GM13977 (cell line): ENCODE data around the gene CCL28.
"Not testable (repeated sequence)": the region's sequence is repeated elsewhere in the genome, so short reads cannot be mapped to it uniquely, and the experiment has no call there.

Experiments
- DNase-seq: peaks from one replicate; pipeline ENCODE4 v3.0.0; 2012; ENCODE audit warnings: low spot score
- in situ Hi-C: fragments of 300-500 bp; cut with MboI; formaldehyde crosslinking; loops from one replicate; pipeline ENCODE4 v1.12.0; 2022; ENCODE audit warnings: low sequenced_read_pairs, low pct_unique_long_range_greater_than_20kb, mixed read lengths, inconsistent platforms; ENCODE audit not compliant: unreplicated experiment
- TF ChIP-seq, protein P1 (sequence below): IDR thresholded peaks from 2 replicates; pipeline ENCODE4 v1.5.1; 2012; ENCODE audit warnings: mild to moderate bottlenecking, control low read depth; ENCODE audit not compliant: insufficient read depth; ENCODE audit errors: extremely low read depth, missing control alignments

The CCL28 gene, protein sequence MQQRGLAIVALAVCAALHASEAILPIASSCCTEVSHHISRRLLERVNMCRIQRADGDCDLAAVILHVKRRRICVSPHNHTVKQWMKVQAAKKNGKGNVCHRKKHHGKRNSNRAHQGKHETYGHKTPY

DNA sequence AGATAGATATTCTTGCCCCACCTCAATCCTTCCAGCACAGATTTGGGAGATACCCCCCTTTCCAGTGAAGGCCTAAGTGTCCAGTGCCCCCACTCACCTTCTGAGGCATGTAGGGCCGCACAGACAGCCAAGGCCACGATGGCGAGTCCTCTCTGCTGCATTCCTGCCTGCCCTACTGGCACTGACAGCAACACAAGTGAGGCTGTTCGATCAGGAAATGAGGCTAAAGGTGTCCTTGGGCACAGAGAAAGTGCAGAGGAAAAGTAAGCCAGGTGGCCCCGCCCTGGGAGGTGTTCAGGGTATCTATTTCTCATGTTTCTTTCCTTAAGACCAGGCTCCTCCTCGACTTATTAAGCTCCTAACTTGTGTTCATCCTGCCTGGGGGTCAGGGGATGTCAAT lies at the start of gene CCL28:
Gene CCL28 (minus strand): TSS at position 236 of the 400 bp plus-strand sequence. CDS start 75 bp downstream, at position 161.
- in situ Hi-C loops, result no loop called here
- DNase-seq, result no peak
- TF ChIP-seq, protein P1, sequence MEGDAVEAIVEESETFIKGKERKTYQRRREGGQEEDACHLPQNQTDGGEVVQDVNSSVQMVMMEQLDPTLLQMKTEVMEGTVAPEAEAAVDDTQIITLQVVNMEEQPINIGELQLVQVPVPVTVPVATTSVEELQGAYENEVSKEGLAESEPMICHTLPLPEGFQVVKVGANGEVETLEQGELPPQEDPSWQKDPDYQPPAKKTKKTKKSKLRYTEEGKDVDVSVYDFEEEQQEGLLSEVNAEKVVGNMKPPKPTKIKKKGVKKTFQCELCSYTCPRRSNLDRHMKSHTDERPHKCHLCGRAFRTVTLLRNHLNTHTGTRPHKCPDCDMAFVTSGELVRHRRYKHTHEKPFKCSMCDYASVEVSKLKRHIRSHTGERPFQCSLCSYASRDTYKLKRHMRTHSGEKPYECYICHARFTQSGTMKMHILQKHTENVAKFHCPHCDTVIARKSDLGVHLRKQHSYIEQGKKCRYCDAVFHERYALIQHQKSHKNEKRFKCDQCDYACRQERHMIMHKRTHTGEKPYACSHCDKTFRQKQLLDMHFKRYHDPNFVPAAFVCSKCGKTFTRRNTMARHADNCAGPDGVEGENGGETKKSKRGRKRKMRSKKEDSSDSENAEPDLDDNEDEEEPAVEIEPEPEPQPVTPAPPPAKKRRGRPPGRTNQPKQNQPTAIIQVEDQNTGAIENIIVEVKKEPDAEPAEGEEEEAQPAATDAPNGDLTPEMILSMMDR, result no peak

DNA sequence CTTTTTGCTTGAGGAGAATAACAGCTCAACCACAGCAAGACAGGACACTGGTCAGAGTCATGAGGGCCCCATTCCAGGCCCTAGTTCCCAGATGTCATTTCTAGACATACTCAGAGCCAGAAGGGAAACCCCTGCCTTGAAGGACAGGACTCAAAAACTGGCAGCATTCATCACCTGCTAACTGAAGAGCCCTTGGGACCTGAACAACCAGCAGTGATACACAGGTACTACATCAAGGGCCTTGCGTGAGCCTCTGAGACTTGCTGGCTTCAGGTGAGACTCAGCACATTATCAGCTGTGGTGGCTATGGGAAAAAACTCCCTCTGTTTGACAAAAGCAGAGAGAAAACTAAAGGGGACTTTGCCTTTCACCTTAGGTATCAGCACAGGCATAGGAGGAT lies 48.9 kb upstream of the CCL28 start:
- no peak for DNase-seq
- in situ Hi-C loops, result no loop called here
- TF ChIP-seq, protein P1, result no peak

DNA sequence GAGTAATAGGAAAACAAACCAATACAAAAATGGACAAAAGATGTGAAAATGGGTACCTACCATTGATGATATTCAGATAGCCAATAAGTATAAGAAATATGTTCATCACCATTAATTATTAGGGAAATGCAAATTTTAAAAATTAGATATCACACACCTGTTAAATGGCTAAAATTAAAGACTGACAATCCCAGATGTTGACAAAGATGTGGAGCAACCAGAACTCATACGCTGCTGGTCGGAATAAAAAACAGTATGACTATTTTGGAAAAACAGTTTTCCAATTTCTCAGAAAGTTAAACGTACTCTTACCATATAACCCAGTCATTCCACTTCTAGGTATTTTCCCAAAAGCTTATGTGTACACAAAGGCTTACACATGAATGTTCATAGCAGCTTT lies 44.4 kb upstream of the CCL28 start:
- DNase-seq, result no peak
- in situ Hi-C loops, result no loop called here
- TF ChIP-seq, protein P1, result no peak

DNA sequence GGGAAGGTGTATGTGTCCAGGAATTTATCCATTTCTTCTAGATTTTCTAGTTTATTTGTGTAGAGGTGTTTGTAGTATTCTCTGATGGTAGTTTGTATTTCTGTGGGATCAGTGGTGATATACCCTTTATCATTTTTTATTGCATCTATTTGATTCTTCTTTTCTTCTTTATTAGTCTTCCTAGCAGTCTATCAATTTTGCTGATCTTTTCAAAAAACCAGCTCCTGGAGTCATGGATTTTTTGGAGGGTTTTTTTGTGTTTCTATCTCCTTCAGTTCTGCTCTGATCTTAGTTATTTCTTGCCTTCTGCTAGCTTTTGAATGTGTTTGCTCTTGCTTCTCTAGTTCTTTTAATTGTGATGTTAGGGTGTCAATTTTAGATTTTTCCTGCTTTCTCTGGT lies 29.4 kb upstream of the CCL28 start:
- in situ Hi-C loops, DNase-seq: not testable (repeated sequence)

DNA sequence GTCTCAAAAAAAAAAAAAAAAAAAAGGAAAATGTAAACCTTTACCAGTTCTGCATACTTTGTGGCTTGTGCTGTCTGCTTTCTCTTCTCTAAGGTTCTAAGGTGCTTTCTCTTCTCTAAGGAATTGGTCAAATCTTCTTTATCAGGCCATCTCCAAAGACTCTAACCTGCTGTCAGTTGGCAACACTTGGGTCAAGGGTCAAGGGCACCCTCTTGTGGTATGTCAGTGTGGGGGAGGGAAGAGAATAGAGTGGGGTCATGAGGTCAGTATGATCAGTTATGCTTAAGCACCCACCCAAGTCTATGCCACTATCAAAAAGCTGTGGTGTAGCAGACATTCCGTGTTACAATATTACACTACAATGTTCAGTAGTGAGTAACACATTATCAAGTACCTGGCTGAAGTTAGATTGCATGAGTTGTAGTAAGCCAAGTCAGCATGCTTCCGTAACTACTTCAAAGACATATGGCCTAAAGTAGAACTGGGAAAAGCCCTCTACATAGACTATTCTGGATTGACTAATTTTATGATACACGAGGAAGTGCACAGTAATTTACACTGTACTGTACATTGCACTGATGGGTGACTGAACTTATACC lies 25.0 kb upstream of the CCL28 start:
- in situ Hi-C loops, result no loop called here
- no peak for DNase-seq
- TF ChIP-seq, protein P1, result no peak

DNA sequence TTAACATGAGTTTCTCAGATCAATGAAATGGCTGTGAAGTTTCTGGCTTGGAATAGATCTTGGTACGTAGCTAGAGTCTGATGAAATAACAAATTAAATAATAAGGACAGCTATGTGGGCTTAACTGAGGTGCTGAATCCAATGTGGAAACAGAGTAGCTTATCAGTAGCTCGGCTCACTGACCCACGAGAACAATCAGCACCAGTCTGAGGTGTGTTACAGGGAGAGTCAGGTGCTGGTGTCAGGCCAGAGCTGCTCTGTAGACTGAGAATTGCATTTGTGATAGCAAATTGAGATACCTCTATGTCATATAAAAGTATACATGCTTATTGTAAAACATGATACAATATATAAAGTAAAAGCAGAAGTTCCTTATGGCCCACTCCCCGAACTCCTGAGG lies 21.2 kb upstream of the CCL28 start:
- DNase-seq, result no peak
- TF ChIP-seq, protein P1, result no peak

DNA sequence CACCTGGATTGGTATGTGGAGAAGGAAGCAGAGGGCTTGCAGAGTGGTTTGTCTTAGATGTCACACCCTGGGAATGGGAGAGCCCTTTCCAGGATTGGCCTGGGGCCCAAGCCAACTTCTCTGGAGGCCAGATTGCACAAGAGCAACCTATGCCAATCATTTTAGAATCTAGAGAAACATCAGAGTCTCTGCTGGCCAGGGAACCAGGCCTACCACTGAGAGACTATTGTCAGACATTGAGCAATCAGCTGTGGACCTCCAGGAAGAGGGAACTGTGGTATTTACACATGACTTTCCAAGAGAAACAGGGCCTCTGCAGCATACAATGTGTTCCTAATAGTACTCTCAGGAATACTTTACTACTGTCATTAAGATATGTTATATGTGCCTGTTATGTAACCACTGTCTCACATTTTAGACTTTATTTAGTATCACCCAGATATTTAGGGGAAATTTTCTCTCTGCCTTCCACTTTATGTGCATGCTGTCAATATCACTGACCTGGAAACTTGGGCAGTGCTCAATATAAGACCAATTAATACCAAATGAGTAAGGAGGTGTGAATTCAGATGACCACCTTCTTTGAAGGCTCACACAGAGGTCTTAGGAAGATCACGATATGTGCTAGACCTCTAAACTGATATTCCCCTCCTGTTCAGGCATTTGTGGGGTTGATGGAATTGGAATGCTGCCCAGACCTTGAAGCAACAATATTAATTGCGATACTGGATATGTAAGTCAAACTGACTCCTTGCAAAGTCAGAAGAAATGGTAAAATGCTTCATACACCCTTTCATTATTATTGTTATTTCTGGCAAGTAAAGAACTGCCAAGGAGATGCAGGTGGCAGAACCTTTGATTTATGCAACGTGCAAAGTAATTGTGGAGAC lies 20.5 kb upstream of the CCL28 start:
- DNase-seq, result no peak
- in situ Hi-C loops, result no loop called here
- TF ChIP-seq, protein P1, result no peak

More for the DNA sequence above, 21.2 kb upstream of the CCL28 start:
- in situ Hi-C loops, result no loop called here
